ENCODE results near the gene WBP4. TPM values are rescaled to one million over a fixed set of nuclear protein-coding genes. Genes with fewer than 3 reads are reported as not detected.
"Not testable (repeated sequence)": the region's sequence is repeated elsewhere in the genome, so short reads cannot be mapped to it uniquely, and the experiment has no call there.

Gene WBP4
- polyA plus RNA-seq, 1 of the 3 experiments (the other 2 are of a cell fraction) = 6.4 TPM

DNA sequence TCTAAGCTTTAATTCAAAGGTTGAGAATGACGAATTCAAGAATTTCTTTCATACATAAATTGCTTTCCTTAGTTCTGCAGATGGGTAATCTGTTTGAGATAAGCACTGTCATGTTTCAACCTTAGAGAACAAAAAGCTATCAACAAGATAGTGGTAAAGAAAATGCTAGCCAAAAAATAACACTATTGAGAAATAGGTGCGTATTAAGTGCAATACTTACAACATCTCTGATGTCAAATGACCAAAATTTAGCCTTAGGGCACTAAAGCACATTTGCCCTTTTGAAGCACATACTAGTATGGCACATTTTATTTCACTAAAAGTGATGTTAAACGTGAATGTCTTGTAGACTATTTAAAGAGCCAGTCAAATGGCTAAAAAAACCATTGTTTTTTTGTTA, 66.4 kb downstream of the WBP4 start (continued):
- TF ChIP-seq MXI1 (IDR thresholded peaks at IDR 0.05; ENCODE audit: low read depth, low read length) = no peak

DNA sequence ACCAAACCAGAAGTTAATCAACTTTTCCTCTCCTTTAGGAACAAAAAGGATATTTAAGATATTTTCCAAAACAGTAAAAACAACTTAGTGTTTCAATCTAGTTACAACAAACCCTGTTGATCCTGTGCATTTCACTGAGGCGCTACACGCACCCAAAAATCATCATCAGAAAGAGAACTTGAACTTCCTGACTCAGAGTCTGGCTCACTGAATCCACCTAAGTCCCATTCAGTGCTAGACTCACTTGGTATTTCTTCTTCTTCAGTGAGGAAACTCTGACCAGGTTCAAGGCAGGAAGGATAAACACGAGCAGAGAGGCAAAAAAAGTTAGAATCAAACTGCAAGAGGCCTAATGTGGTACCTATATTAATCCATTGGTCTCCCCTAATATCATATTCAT, 69.0 kb downstream of the WBP4 start:
- H3K4me3 ChIP-seq (ENCODE audit: low read depth in 2 of 2, low read length in 1 of 2) = peak overlapping the region; percentile 14 to 72; a peak in 3 of 4 replicates
- no peak for DNase-seq

DNA sequence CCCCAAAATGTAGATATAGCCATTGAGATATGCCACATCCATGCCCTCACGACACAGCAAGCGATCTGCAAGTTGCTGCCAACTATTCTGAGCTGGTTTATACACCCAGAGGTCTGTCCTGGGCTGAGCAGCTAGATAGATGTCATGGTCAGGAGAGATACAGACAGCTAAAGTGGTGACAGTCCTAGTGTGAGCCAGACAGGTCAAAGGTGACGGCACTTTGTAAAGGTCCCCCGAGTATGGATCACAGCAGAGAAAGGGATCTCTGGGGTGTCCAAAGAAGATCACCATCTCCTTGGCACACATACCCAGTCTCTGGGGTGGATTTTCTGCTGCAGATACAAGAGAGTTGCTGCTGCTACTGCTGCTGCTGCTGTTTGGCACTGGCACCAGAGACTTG, 69.9 kb downstream of the WBP4 start:
- 86% methylated on average over 4 of the region's 4 CpGs for WGBS (ENCODE audit: low lambda C conversion rate)
- H3F3A ChIP-seq (replicated peaks; ENCODE audit: insufficient read depth); POLR2A ChIA-PET; H3K27ac ChIP-seq (ENCODE audit: low read depth in 2 of 2, low read length in 1 of 2); H3K9me3 ChIP-seq; H4K20me1 ChIP-seq (ENCODE audit: insufficient read depth); H3K27me3 ChIP-seq (ENCODE audit: insufficient read depth); CTCF ChIA-PET; H3K9ac ChIP-seq; DNase-seq; H2AFZ ChIP-seq (ENCODE audit: low read depth); H3K9me2 ChIP-seq: not testable (repeated sequence)
- Histone ChIP-seq H3K36me3 (replicated peaks in 1 of 2; ENCODE audit: control insufficient read depth in 1 of 2, insufficient read depth in 2 of 2, low read length in 1 of 2) (peaks cover 10 to 12% of the 10 kb centered on the region in 2 experiments), H3K4me1 (ENCODE audit: control insufficient read depth in 1 of 2, insufficient read depth in 2 of 2, low read depth in 1 of 2, low read length in 1 of 2) (peaks cover 7 to 23% of the 10 kb centered on the region in 2 experiments; a peak in 3 of 4 replicates), H3K79me2 (ENCODE audit: insufficient read depth) (peaks cover 44% of the 10 kb centered on the region), H3K4me3 (ENCODE audit: low read depth in 2 of 2, low read length in 1 of 2) (peak overlapping the region in 1 of 2 experiments; percentile 72; a peak in 2 of 4 replicates), H3K4me2 (peak overlapping the region; percentile 36)

More for the DNA sequence above, 69.0 kb downstream of the WBP4 start:
- CTCF ChIA-PET = no interaction called here
- 97% methylated on average over 3 of the region's 3 CpGs for WGBS (ENCODE audit: low lambda C conversion rate)
- TF ChIP-seq TAF1 (IDR thresholded peaks at IDR 0.05; ENCODE audit: borderline replicate concordance, low read depth, low read length) = no peak
- no peak for TF ChIP-seq RAD21 (IDR thresholded peaks at IDR 0.05; ENCODE audit: low read length)
- TF ChIP-seq TEAD4 (IDR thresholded peaks at IDR 0.05; ENCODE audit: borderline replicate concordance, insufficient read depth) = no peak
- no peak for TF ChIP-seq ELF1 (IDR thresholded peaks at IDR 0.05)
- H3K9me3 ChIP-seq = no peaks in the 10 kb centered on the region
- peaks cover 44% of the 10 kb centered on the region for H3K79me2 ChIP-seq (ENCODE audit: insufficient read depth)
- peaks cover 11 to 12% of the 10 kb centered on the region in 2 experiments for H3K36me3 ChIP-seq (replicated peaks in 1 of 2; ENCODE audit: control insufficient read depth in 1 of 2, insufficient read depth in 2 of 2, low read length in 1 of 2)
- H3K27me3 ChIP-seq (ENCODE audit: insufficient read depth) = no peaks in the 10 kb centered on the region
- no peak overlapping the region for H3K27ac ChIP-seq (ENCODE audit: low read depth in 2 of 2, low read length in 1 of 2)
- POLR2A ChIA-PET = no interaction called here
- no peaks in the 10 kb centered on the region for H4K20me1 ChIP-seq (ENCODE audit: insufficient read depth)
- peaks cover 6% of the 10 kb centered on the region for H3F3A ChIP-seq (replicated peaks; ENCODE audit: insufficient read depth)
- no peak overlapping the region for H3K9ac ChIP-seq
- H3K4me1 ChIP-seq (ENCODE audit: control insufficient read depth in 1 of 2, insufficient read depth in 2 of 2, low read depth in 1 of 2, low read length in 1 of 2) = peaks cover 7 to 23% of the 10 kb centered on the region in 2 experiments; a peak in 3 of 4 replicates
- H3K9me2 ChIP-seq = no peaks in the 10 kb centered on the region
- no peak overlapping the region for H2AFZ ChIP-seq (ENCODE audit: low read depth)
- H3K4me2 ChIP-seq = peak overlapping the region; percentile 36

GRCh38 chr13:41131660-41132511, 70.6 kb downstream of the WBP4 start:
- not testable (repeated sequence) for H3F3A ChIP-seq (replicated peaks; ENCODE audit: insufficient read depth); H4K20me1 ChIP-seq (ENCODE audit: insufficient read depth); H3K9me3 ChIP-seq; DNase-seq; H3K9me2 ChIP-seq; H3K27me3 ChIP-seq (ENCODE audit: insufficient read depth)
- H3K27ac ChIP-seq (ENCODE audit: low read depth in 2 of 2, low read length in 1 of 2) = peak overlapping the region; percentile 67 to 86
- peak overlapping the region; percentile 86 for H3K4me2 ChIP-seq
- H3K36me3 ChIP-seq (replicated peaks in 1 of 2; ENCODE audit: control insufficient read depth in 1 of 2, insufficient read depth in 2 of 2, low read length in 1 of 2) = peaks cover 7 to 12% of the 10 kb centered on the region in 2 experiments
- WGBS (ENCODE audit: low lambda C conversion rate) = 36% methylated on average over 23 of the region's 48 CpGs
- ChIA-PET POLR2A (interaction anchor here (1.0 kb wide), 1 partner anchor 71 kb away, joined by 3 read pairs; no protein-coding TSS in a partner anchor), CTCF (interaction anchor here (1.0 kb wide), 1 partner anchor 210 kb away, joined by 3 read pairs; no protein-coding TSS in a partner anchor)
- H3K4me3 ChIP-seq (ENCODE audit: low read depth in 2 of 2, low read length in 1 of 2) = peak overlapping the region; percentile 64 to 72
- peaks cover 7 to 23% of the 10 kb centered on the region in 2 experiments; a peak in 3 of 4 replicates for H3K4me1 ChIP-seq (ENCODE audit: control insufficient read depth in 1 of 2, insufficient read depth in 2 of 2, low read depth in 1 of 2, low read length in 1 of 2)
- H3K79me2 ChIP-seq (ENCODE audit: insufficient read depth) = peaks cover 44% of the 10 kb centered on the region
- peak overlapping the region; percentile 86 for H3K9ac ChIP-seq
- peak overlapping the region; percentile 83; the same call in 1 of the 2 replicates for H2AFZ ChIP-seq (ENCODE audit: low read depth)
